Measurements from ENCODE around the gene DIAPH2.

DIAPH2 gene

DNA sequence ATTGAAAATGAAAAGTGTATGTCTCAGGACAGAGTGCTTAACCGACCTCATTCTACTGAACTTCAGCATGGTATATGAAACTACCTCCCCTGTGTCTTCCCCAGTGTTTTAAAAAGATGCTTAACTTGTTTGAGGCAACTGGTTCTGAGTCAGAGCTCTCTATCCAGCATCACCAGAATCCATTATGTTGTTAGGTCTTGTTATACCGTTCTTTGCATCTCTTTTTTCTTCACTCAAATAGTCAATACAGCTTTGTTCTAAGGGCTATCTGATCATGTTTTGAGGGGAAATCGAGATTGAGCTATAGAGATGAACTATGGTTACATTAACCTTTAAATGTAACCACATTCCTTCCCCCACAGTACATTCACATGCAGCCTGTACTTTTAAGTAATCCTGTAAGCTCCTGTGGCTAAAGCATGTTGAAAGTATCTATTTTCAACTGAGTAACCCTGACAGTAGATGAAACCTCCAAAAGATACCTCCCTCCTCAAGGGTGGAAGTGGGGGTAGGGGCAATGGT lies 713.4 kb downstream of the DIAPH2 start:
- H3K36me3 ChIP-seq, result no peaks in the 10 kb centered on the region
- H3K4me3 ChIP-seq (ENCODE audit: low read depth in 1 of 2, low read length in 1 of 2), result no peak overlapping the region
- H3K27me3 ChIP-seq, result no peaks in the 10 kb centered on the region
- H3K27ac ChIP-seq, result no peak overlapping the region
- H3K4me1 ChIP-seq (ENCODE audit: control insufficient read depth in 1 of 2, insufficient read depth in 1 of 2, low read depth in 1 of 2, low read length in 1 of 2), result peaks cover 3 to 4% of the 10 kb centered on the region in 2 experiments
- TF ChIP-seq, protein P1, sequence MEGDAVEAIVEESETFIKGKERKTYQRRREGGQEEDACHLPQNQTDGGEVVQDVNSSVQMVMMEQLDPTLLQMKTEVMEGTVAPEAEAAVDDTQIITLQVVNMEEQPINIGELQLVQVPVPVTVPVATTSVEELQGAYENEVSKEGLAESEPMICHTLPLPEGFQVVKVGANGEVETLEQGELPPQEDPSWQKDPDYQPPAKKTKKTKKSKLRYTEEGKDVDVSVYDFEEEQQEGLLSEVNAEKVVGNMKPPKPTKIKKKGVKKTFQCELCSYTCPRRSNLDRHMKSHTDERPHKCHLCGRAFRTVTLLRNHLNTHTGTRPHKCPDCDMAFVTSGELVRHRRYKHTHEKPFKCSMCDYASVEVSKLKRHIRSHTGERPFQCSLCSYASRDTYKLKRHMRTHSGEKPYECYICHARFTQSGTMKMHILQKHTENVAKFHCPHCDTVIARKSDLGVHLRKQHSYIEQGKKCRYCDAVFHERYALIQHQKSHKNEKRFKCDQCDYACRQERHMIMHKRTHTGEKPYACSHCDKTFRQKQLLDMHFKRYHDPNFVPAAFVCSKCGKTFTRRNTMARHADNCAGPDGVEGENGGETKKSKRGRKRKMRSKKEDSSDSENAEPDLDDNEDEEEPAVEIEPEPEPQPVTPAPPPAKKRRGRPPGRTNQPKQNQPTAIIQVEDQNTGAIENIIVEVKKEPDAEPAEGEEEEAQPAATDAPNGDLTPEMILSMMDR (IDR thresholded peaks at IDR 0.05), result no peak
- no peaks in the 10 kb centered on the region for H3K9me3 ChIP-seq

DNA sequence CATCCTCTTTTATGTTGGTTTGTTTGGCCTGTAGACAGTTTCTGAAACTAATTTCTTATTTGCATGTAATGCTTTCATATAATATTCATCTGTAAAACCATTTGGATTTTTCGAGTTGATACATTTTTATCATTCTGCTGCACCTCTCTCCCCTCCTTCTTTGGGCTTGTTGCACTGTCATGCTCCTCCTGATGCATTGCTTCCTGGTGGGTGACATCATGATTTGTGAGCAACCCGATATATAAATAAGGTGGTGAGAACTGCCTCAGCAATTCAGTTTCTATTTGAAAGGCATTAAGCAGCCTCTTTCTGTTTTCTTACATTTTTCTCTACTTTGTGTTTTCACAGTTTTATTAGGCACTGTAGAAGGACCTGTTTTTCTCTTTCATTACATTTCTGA lies 714.8 kb downstream of the DIAPH2 start:
- Histone ChIP-seq H3K27me3 (no peaks in the 10 kb centered on the region), H3K9me3 (no peaks in the 10 kb centered on the region), H3K36me3 (no peaks in the 10 kb centered on the region), H3K4me3 (ENCODE audit: low read depth in 1 of 2, low read length in 1 of 2) (no peak overlapping the region), H3K27ac (no peak overlapping the region), H3K4me1 (ENCODE audit: control insufficient read depth in 1 of 2, insufficient read depth in 1 of 2, low read depth in 1 of 2, low read length in 1 of 2) (no peaks in the 10 kb centered on the region)
- TF ChIP-seq, protein P1 (IDR thresholded peaks at IDR 0.05), result no peak

DNA sequence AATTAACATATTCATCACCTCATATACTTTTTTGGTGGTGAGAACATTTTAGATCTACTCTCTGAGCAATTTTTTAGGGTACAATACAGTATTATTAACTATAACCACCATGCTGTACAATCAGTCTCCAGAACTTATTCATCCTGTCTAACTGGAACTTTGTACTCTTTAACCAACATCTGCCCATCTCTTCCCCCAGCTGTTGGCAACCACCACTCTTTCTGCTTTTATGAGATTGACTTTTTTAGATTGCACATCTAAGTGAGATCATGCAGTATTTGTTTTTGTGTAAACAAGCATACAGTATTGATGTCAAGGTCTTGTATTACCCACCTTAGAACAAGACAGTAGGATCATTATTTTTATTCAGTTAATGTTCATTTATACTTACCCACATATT lies 715.9 kb downstream of the DIAPH2 start:
- Histone ChIP-seq H3K4me3 (ENCODE audit: low read depth in 1 of 2, low read length in 1 of 2) (no peak overlapping the region), H3K27ac (no peak overlapping the region), H3K36me3 (no peaks in the 10 kb centered on the region), H3K27me3 (no peaks in the 10 kb centered on the region), H3K4me1 (ENCODE audit: control insufficient read depth in 1 of 2, insufficient read depth in 1 of 2, low read depth in 1 of 2, low read length in 1 of 2) (no peaks in the 10 kb centered on the region), H3K9me3 (no peaks in the 10 kb centered on the region)
- TF ChIP-seq, protein P1 (IDR thresholded peaks at IDR 0.05), result no peak

DNA sequence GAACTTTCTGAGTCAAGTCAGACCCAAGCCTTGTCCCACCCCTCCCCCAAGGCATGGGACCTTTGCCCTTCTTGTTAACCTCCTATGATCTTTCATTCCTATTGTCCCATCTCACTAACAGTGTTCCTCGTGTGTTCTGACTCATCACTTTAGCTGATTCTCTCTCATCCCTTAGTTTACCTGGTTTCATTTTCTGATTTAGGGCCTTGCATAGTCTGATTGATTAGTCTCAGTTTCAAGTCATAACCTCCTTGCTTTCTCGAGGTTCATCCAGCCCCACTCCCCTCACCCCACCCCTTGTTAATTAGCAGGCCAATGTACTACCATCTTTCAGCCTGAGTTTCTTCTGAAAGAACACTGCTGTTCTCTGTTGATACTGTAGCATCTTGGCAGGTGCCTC lies 716.5 kb downstream of the DIAPH2 start:
- Histone ChIP-seq H3K36me3 (no peaks in the 10 kb centered on the region), H3K27me3 (no peaks in the 10 kb centered on the region), H3K9me3 (no peaks in the 10 kb centered on the region), H3K4me1 (ENCODE audit: control insufficient read depth in 1 of 2, insufficient read depth in 1 of 2, low read depth in 1 of 2, low read length in 1 of 2) (no peaks in the 10 kb centered on the region), H3K27ac (no peak overlapping the region), H3K4me3 (ENCODE audit: low read depth in 1 of 2, low read length in 1 of 2) (no peak overlapping the region)
- TF ChIP-seq, protein P1 (IDR thresholded peaks at IDR 0.05), result no peak

DNA sequence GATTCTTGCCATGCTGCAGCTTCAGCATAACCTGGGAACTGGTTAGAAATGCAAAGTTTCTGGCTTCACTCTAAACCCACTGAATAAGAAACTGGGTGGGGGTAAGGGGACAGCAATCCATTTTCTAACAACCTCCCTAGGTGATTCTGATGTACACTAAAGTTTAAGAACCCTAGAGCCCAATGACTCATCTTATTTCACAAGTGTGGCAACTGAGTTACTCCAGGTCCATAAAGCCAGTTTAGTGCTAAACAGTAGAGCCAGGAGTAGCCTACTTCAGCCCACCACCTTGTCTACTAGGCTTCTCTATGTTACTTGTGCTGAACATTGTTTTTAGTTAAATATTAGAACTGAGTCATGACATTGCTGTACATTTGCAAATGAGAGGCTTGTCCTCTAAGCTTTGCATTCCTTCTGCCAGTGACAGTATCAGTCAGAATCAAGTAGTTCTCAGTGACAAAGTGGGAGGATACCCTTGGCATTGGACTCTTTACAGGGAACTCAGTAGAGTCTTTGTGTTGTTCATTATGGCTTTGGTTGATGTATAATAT lies 717.0 kb downstream of the DIAPH2 start:
- Histone ChIP-seq H3K36me3 (no peaks in the 10 kb centered on the region), H3K27ac (no peak overlapping the region), H3K27me3 (no peaks in the 10 kb centered on the region), H3K9me3 (no peaks in the 10 kb centered on the region), H3K4me1 (ENCODE audit: control insufficient read depth in 1 of 2, insufficient read depth in 1 of 2, low read depth in 1 of 2, low read length in 1 of 2) (no peaks in the 10 kb centered on the region), H3K4me3 (ENCODE audit: low read depth in 1 of 2, low read length in 1 of 2) (no peak overlapping the region)
- TF ChIP-seq, protein P1 (IDR thresholded peaks at IDR 0.05), result no peak

All from neutrophil (primary cell).